Prostate gland (tissue), 2 donors: ENCODE data around the gene PTGDS.

Experiments
- POLR2A ChIP-seq: fragments of 450-650 bp; IDR thresholded peaks from one replicate; pipeline ENCODE4 v1.6.1; 2016; ENCODE audit warnings: antibody characterized with exemption, mild to moderate bottlenecking
- POLR2AphosphoS5 ChIP-seq: sonication (generic); formaldehyde crosslinking; IDR thresholded peaks from one replicate; pipeline ENCODE4 v1.6.1; 2017; ENCODE audit warnings: antibody characterized with exemption
- TF ChIP-seq, protein P1 (sequence below), 4 experiments: fragments of 200-600 bp in 2 of 4; fragments of 450-650 bp in 2 of 4; sonication (generic) in 2 of 4; IDR thresholded peaks; 1 replicate in 3 of 4; 2 replicates in 1 of 4; pipeline ENCODE4 v1.5.1; 2016 to 2019; ENCODE audit warnings: antibody characterized with exemption in 4 of 4, mild to moderate bottlenecking in 2 of 4, moderate library complexity in 2 of 4

DNA sequence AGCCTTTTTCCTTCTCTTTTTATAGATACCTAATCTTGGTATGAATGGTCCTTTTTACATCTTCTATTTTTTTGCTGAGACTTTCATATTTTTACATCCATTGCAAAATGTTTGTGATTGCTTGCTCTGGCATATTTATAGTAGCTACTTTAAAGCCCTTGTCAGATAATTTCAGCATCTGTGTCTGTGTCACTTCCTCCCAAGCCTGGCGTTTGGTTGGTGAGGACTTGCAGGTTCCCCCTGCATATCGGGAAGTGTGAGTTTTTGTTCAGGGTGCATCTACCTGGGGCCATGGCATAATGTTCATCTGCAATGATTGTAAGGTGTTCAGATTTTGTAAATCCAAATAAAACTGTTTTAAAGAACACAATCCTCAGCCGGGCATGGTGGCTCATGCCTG lies 41.7 kb upstream of the PTGDS start:
- TF ChIP-seq, protein P1, sequence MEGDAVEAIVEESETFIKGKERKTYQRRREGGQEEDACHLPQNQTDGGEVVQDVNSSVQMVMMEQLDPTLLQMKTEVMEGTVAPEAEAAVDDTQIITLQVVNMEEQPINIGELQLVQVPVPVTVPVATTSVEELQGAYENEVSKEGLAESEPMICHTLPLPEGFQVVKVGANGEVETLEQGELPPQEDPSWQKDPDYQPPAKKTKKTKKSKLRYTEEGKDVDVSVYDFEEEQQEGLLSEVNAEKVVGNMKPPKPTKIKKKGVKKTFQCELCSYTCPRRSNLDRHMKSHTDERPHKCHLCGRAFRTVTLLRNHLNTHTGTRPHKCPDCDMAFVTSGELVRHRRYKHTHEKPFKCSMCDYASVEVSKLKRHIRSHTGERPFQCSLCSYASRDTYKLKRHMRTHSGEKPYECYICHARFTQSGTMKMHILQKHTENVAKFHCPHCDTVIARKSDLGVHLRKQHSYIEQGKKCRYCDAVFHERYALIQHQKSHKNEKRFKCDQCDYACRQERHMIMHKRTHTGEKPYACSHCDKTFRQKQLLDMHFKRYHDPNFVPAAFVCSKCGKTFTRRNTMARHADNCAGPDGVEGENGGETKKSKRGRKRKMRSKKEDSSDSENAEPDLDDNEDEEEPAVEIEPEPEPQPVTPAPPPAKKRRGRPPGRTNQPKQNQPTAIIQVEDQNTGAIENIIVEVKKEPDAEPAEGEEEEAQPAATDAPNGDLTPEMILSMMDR (IDR thresholded peaks at IDR 0.05), result no peak
- TF ChIP-seq POLR2A (no peak), POLR2AphosphoS5 (no peak)
